Gastroesophageal sphincter (tissue), 3 donors: ENCODE data around the gene PDCL3.

Source experiments
- CTCF ChIP-seq, 4 experiments: fragments of 200-600 bp in 2 of 4; fragments of 450-650 bp in 2 of 4; sonication (generic) in 1 of 4; IDR thresholded peaks; one replicate each; pipeline ENCODE4 v1.5.1; 2017 to 2019; ENCODE audit warnings: antibody characterized with exemption in 4 of 4, mild to moderate bottlenecking in 2 of 4, moderate library complexity in 2 of 4
- EP300 ChIP-seq: sonication (generic); formaldehyde crosslinking; IDR thresholded peaks from one replicate; pipeline ENCODE4 v1.6.1; 2017; ENCODE audit warnings: antibody characterized with exemption, mild to moderate bottlenecking
- POLR2A ChIP-seq, 2 donors: fragments of 450-650 bp; IDR thresholded peaks; one replicate each; pipeline ENCODE4 v1.6.1; 2017; ENCODE audit warnings: antibody characterized with exemption in 2 of 2, mild to moderate bottlenecking in 2 of 2, moderate library complexity in 1 of 2
- POLR2AphosphoS5 ChIP-seq: sonication (generic); formaldehyde crosslinking; IDR thresholded peaks from one replicate; pipeline ENCODE4 v1.6.1; 2017; ENCODE audit warnings: antibody characterized with exemption

- TF ChIP-seq CTCF (IDR thresholded peaks at IDR 0.05) (no peak), EP300 (no peak), POLR2A (IDR thresholded peaks at IDR 0.05) (no peak), POLR2AphosphoS5 (no peak)
Observed at GRCh38 chr2:100596465-100596864, 33.7 kb downstream of the PDCL3 start.
